H9 (cell line): ENCODE data around the gene EPB41L5. TPM values are rescaled to one million over a fixed set of nuclear protein-coding genes. Genes with fewer than 3 reads are reported as not detected.

Experiments
- DNase-seq: peaks from one replicate; pipeline ENCODE4 v3.0.0-alpha.2; 2017
- H2AFZ ChIP-seq: one replicate; pipeline ENCODE4 v1.6.1; 2013; ENCODE audit warnings: mild to moderate bottlenecking, low read length, control low read depth, moderate library complexity
- H2AK5ac ChIP-seq: 2 replicates; pipeline ENCODE4 v1.6.1; 2013; ENCODE audit warnings: low read length, control low read depth, mixed read lengths; ENCODE audit not compliant: insufficient read length
- H2BK120ac ChIP-seq: one replicate; pipeline ENCODE4 v1.6.1; 2013; ENCODE audit warnings: low read depth, mild to moderate bottlenecking, low read length, control low read depth, inconsistent platforms; ENCODE audit not compliant: poor library complexity, severe bottlenecking
- H2BK12ac ChIP-seq: 2 replicates; pipeline ENCODE4 v1.6.1; 2013; ENCODE audit warnings: low read length, control low read depth, mixed read lengths, low read depth; ENCODE audit not compliant: insufficient read length
- H2BK15ac ChIP-seq: 2 replicates; pipeline ENCODE4 v1.6.1; 2013; ENCODE audit warnings: low read depth, low read length, control low read depth
- H2BK20ac ChIP-seq: one replicate; pipeline ENCODE4 v1.6.1; 2013; ENCODE audit warnings: low read depth, mild to moderate bottlenecking, low read length, control low read depth, inconsistent platforms; ENCODE audit not compliant: poor library complexity, severe bottlenecking
- H2BK5ac ChIP-seq: 2 replicates; pipeline ENCODE4 v1.6.1; 2013; ENCODE audit warnings: low read length, control low read depth, mixed read lengths; ENCODE audit not compliant: insufficient read length
- H3K14ac ChIP-seq: 2 replicates; pipeline ENCODE4 v1.6.1; 2013; ENCODE audit warnings: low read length, control low read depth; ENCODE audit not compliant: insufficient read depth
- H3K18ac ChIP-seq: 2 replicates; pipeline ENCODE4 v1.6.1; 2013; ENCODE audit warnings: low read depth, mild to moderate bottlenecking, mixed read lengths, low read length, control low read depth; ENCODE audit not compliant: insufficient read length
- H3K23ac ChIP-seq: 2 replicates; pipeline ENCODE4 v1.6.1; 2013; ENCODE audit warnings: low read length, control low read depth, mixed read lengths, low read depth; ENCODE audit not compliant: insufficient read length
- H3K23me2 ChIP-seq: 2 replicates; pipeline ENCODE4 v1.6.1; 2013; ENCODE audit warnings: low read depth, mild to moderate bottlenecking, mixed read lengths, low read length, control low read depth; ENCODE audit not compliant: insufficient read length, poor library complexity, severe bottlenecking
- H3K27ac ChIP-seq: 2 replicates; pipeline ENCODE4 v1.5.1; 2013; ENCODE audit warnings: low read length, control low read depth, mixed read lengths, low read depth; ENCODE audit not compliant: insufficient read length
- H3K27me3 ChIP-seq: 2 replicates; pipeline ENCODE4 v1.6.1; 2013; ENCODE audit warnings: low read length, control low read depth, inconsistent platforms; ENCODE audit not compliant: insufficient read depth
- H3K4ac ChIP-seq: 2 replicates; pipeline ENCODE4 v1.6.1; 2013; ENCODE audit warnings: low read depth, mild to moderate bottlenecking, control low read depth, inconsistent platforms, low read length, moderate library complexity
- H3K4me1 ChIP-seq: 2 replicates; pipeline ENCODE4 v1.6.1; 2013; ENCODE audit warnings: low read length, control low read depth, inconsistent platforms; ENCODE audit not compliant: insufficient read depth
- H3K4me2 ChIP-seq: 2 replicates; pipeline ENCODE4 v1.6.1; 2013; ENCODE audit warnings: low read length, control low read depth, mixed read lengths; ENCODE audit not compliant: insufficient read length, insufficient read depth
- H3K56ac ChIP-seq: 2 replicates; pipeline ENCODE4 v1.6.1; 2013; ENCODE audit warnings: low read depth, mild to moderate bottlenecking, mixed read lengths, low read length, control low read depth; ENCODE audit not compliant: insufficient read length
- H3K79me1 ChIP-seq: 2 replicates; pipeline ENCODE4 v1.6.1; 2013; ENCODE audit warnings: low read depth, mild to moderate bottlenecking, moderate library complexity, low read length, control low read depth, inconsistent platforms; ENCODE audit not compliant: insufficient read depth, poor library complexity, severe bottlenecking
- H3K79me2 ChIP-seq: 2 replicates; pipeline ENCODE4 v1.6.1; 2013; ENCODE audit warnings: low read length, control low read depth, inconsistent platforms; ENCODE audit not compliant: insufficient read depth
- H3K9ac ChIP-seq: 2 replicates; pipeline ENCODE4 v1.6.1; 2013; ENCODE audit warnings: low read length, control low read depth, mixed read lengths; ENCODE audit not compliant: insufficient read length; ENCODE audit errors: extremely low read depth
- H3K9me3 ChIP-seq: one replicate; pipeline ENCODE4 v1.6.1; 2013; ENCODE audit warnings: low read depth, low read length, inconsistent platforms; ENCODE audit not compliant: control insufficient read depth
- H3T11ph ChIP-seq: one replicate; pipeline ENCODE4 v1.6.1; 2013; ENCODE audit warnings: mild to moderate bottlenecking, low read length, control low read depth, inconsistent platforms
- H4K20me1 ChIP-seq: one replicate; pipeline ENCODE4 v1.6.1; 2013; ENCODE audit not compliant: control insufficient read depth, insufficient read length, insufficient read depth
- H4K5ac ChIP-seq: 2 replicates; pipeline ENCODE4 v1.6.1; 2013; ENCODE audit warnings: low read depth, mild to moderate bottlenecking, mixed read lengths, low read length, control low read depth; ENCODE audit not compliant: insufficient read length
- H4K8ac ChIP-seq: replicated peaks from 2 replicates; pipeline ENCODE4 v1.6.1; 2013; ENCODE audit warnings: low read length, control low read depth, mixed read lengths, low read depth; ENCODE audit not compliant: insufficient read length
- H4K91ac ChIP-seq: 2 replicates; pipeline ENCODE4 v1.6.1; 2013; ENCODE audit warnings: low read depth, mild to moderate bottlenecking, moderate library complexity, mixed read lengths, low read length, control low read depth; ENCODE audit not compliant: insufficient read length
- H3K27ac Mint-ChIP-seq, 3 experiments: 2 replicates in 2 of 3; 3 replicates in 1 of 3; pipeline ENCODE4 v1.8.0; 2020 to 2021; ENCODE audit warnings: mixed read lengths in 3 of 3, mild to moderate bottlenecking in 1 of 3, moderate library complexity in 1 of 3
- H3K27me3 Mint-ChIP-seq: 2 replicates; pipeline ENCODE4 v1.8.0; 2021; ENCODE audit warnings: low read depth, mild to moderate bottlenecking, moderate library complexity, mixed read lengths
- H3K36me3 Mint-ChIP-seq, 3 experiments: 2 replicates in 2 of 3; 3 replicates in 1 of 3; pipeline ENCODE4 v1.8.0; 2020 to 2021; ENCODE audit warnings: low read depth in 3 of 3, mixed read lengths in 3 of 3; ENCODE audit not compliant: insufficient read depth in 1 of 3
- H3K4me1 Mint-ChIP-seq, 2 experiments: 2 replicates each; pipeline ENCODE4 v1.8.0; 2020; ENCODE audit warnings: mixed read lengths in 2 of 2
- H3K4me3 Mint-ChIP-seq, 2 experiments: 2 replicates in 1 of 2; 3 replicates in 1 of 2; pipeline ENCODE4 v1.8.0; 2020 to 2021; ENCODE audit warnings: mild to moderate bottlenecking in 2 of 2, mixed read lengths in 2 of 2, moderate library complexity in 1 of 2
- H3K9me3 Mint-ChIP-seq, 2 experiments: 2 replicates in 1 of 2; 3 replicates in 1 of 2; pipeline ENCODE4 v1.8.0; 2020; ENCODE audit warnings: mild to moderate bottlenecking in 2 of 2, mixed read lengths in 2 of 2, moderate library complexity in 1 of 2
- CTCF ChIP-seq: fragments of 200-600 bp; sonication (generic); conservative IDR thresholded peaks from 3 replicates; pipeline ENCODE4 v1.8.0; 2021; ENCODE audit warnings: antibody characterized with exemption, mild to moderate bottlenecking
- WGBS: extraction: QIAGEN DNeasy Blood & Tissue Kit; methylation state at CpG from one replicate; pipeline ENCODE4 v1.1.7; 2013; ENCODE audit warnings: missing lambda C conversion rate, low lambda C conversion rate, mixed read lengths; ENCODE audit not compliant: insufficient read length; ENCODE audit errors: extremely low coverage; 5-methylcytosine and 5-hydroxymethylcytosine counted together
- total RNA-seq: library from RNA; stranded (reverse); gene quantifications from 2 replicates; pipeline ENCODE4 v1.2.1, GENCODE V29; 2021

Gene EPB41L5
- total RNA-seq, 1 experiment from 2014 or later = 40.4 TPM

GRCh38 chr2:120133572-120134244, 120.8 kb downstream of the EPB41L5 start:
- Mint-ChIP-seq H3K4me3 (no peak overlapping the region), H3K36me3 (peaks cover 25 to 47% (median 33%) of the 10 kb centered on the region in 3 experiments), H3K9me3 (peaks cover 3 to 9% of the 10 kb centered on the region in 2 experiments; a peak in 4 of 5 replicates), H3K4me1 (peaks cover 6 to 13% of the 10 kb centered on the region in 2 experiments), H3K27me3 (no peaks in the 10 kb centered on the region), H3K27ac (peak overlapping the region in 2 of 3 experiments; percentile 61 to 81; a peak in 4 of 7 replicates)
- H3K9ac ChIP-seq = no peak overlapping the region
- H3K4me1 ChIP-seq = peaks cover 6% of the 10 kb centered on the region; the same call in 1 of the 2 replicates
- TF ChIP-seq CTCF = no peak
- no peak overlapping the region for H3T11ph ChIP-seq
- no peaks in the 10 kb centered on the region for H3K27me3 ChIP-seq
- no peaks in the 10 kb centered on the region for H3K23me2 ChIP-seq
- no peak overlapping the region for H4K8ac ChIP-seq
- H3K79me1 ChIP-seq = no peaks in the 10 kb centered on the region
- no peak overlapping the region for H3K27ac ChIP-seq
- H3K79me2 ChIP-seq = no peaks in the 10 kb centered on the region
- H3K4ac ChIP-seq = no peak overlapping the region
- no peak overlapping the region for H4K91ac ChIP-seq
- no peak overlapping the region for H3K18ac ChIP-seq
- no CpG with 5 or more reads among the region's 2 CpGs for WGBS
- H2BK15ac ChIP-seq = no peak overlapping the region
- H3K9me3 ChIP-seq = no peaks in the 10 kb centered on the region
- no peak overlapping the region for H2BK12ac ChIP-seq
- no peak overlapping the region for H3K23ac ChIP-seq
- no peak overlapping the region for H2AFZ ChIP-seq
- no peak for DNase-seq
- no peak overlapping the region for H2BK20ac ChIP-seq
- no peak overlapping the region for H2BK120ac ChIP-seq
- H2BK5ac ChIP-seq = no peak overlapping the region
- H3K4me2 ChIP-seq = no peak overlapping the region
- no peak overlapping the region for H2AK5ac ChIP-seq
- H4K5ac ChIP-seq = no peak overlapping the region
- no peak overlapping the region for H3K14ac ChIP-seq
- no peaks in the 10 kb centered on the region for H4K20me1 ChIP-seq
- no peak overlapping the region for H3K56ac ChIP-seq
